ENCODE results near the gene ZNHIT3. TPM values are rescaled to one million over a fixed set of nuclear protein-coding genes. Genes with fewer than 3 reads are reported as not detected.

The ZNHIT3 gene
- polyA plus RNA-seq, 2 of the 4 experiments (the other 2 are of a cell fraction) = 117 to 166 TPM

- TF ChIP-seq, protein P1, sequence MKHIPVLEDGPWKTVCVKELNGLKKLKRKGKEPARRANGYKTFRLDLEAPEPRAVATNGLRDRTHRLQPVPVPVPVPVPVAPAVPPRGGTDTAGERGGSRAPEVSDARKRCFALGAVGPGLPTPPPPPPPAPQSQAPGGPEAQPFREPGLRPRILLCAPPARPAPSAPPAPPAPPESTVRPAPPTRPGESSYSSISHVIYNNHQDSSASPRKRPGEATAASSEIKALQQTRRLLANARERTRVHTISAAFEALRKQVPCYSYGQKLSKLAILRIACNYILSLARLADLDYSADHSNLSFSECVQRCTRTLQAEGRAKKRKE (CRISPR knock-in tag; IDR thresholded peaks at IDR 0.05; ENCODE audit: low read depth) = no peak
- no peak for TF ChIP-seq FOXS1 (CRISPR knock-in tag; IDR thresholded peaks at IDR 0.05)
- no peak for TF ChIP-seq NFE2L2 (conservative IDR thresholded peaks at IDR 0.05; ENCODE audit: low read length)
- no peak for TF ChIP-seq BHLHE40 (IDR thresholded peaks at IDR 0.05; ENCODE audit: low read depth, low read length)
- TF ChIP-seq HOXA7 (CRISPR knock-in tag; IDR thresholded peaks at IDR 0.05) = no peak
Observed at GRCh38 chr17:36469733-36470132, 16.7 kb upstream of the ZNHIT3 start (continued).

DNA sequence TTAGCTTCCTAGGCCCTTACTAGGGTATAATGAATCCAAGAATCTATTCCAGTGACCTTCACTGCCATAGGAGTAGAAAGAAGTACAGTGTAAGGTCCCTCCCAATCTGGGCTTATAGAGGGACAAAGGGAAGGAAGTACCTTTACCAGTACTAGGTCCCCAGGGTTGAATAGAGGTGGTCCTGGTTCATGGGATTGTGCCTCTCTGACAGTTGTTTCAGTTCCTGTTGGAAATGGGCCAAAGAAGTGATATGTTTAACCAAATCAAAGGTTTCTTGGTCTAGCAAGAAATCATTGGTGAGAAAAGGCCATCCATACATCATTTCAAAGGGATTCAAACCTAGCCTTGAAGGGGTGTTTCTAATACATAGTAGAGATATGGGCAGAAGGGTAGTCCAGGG is 16.0 kb upstream of the ZNHIT3 start:
- POLR2A ChIA-PET = no interaction called here
- no peaks in the 10 kb centered on the region for H3K9me3 ChIP-seq
- ATAC-seq (no peak), DNase-seq (ENCODE audit: low read depth in 1 of 2, low spot score in 1 of 2) (no peak), FAIRE-seq (no peak)
- no peak overlapping the region for H3K27ac ChIP-seq
- no peak overlapping the region for H3K4me2 ChIP-seq
- H3K4me3 ChIP-seq = no peak overlapping the region
- H3K4me1 ChIP-seq = no peaks in the 10 kb centered on the region
- CTCF ChIA-PET = interaction anchor here (3.4 kb wide), 1 partner anchor 12 kb away, joined by 31 read pairs; no protein-coding TSS in a partner anchor
- no peak for TF ChIP-seq ZNF302 (CRISPR knock-in tag; IDR thresholded peaks at IDR 0.05)
- TF ChIP-seq NR3C1 (IDR thresholded peaks at IDR 0.05) = no peak
- TF ChIP-seq ZSCAN20 (CRISPR knock-in tag; IDR thresholded peaks at IDR 0.05) = no peak
- no peak for TF ChIP-seq KDM5A (IDR thresholded peaks at IDR 0.05)
- no peak for TF ChIP-seq HOXA7 (CRISPR knock-in tag; IDR thresholded peaks at IDR 0.05)
- no peak for TF ChIP-seq RAD21 (conservative IDR thresholded peaks at IDR 0.05 in 1 of 2, IDR thresholded peaks at IDR 0.05 in 1 of 2)
- TF ChIP-seq, protein P2, sequence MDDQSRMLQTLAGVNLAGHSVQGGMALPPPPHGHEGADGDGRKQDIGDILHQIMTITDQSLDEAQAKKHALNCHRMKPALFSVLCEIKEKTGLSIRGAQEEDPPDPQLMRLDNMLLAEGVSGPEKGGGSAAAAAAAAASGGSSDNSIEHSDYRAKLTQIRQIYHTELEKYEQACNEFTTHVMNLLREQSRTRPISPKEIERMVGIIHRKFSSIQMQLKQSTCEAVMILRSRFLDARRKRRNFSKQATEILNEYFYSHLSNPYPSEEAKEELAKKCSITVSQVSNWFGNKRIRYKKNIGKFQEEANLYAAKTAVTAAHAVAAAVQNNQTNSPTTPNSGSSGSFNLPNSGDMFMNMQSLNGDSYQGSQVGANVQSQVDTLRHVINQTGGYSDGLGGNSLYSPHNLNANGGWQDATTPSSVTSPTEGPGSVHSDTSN (IDR thresholded peaks at IDR 0.05) = no peak
- no peak for TF ChIP-seq HOXB5 (CRISPR knock-in tag; IDR thresholded peaks at IDR 0.05)
- no peak for TF ChIP-seq MAFK (IDR thresholded peaks at IDR 0.05; ENCODE audit: partially characterized antibody)
- no peak for TF ChIP-seq CTCF (IDR thresholded peaks at IDR 0.05)
- TF ChIP-seq, protein P3, sequence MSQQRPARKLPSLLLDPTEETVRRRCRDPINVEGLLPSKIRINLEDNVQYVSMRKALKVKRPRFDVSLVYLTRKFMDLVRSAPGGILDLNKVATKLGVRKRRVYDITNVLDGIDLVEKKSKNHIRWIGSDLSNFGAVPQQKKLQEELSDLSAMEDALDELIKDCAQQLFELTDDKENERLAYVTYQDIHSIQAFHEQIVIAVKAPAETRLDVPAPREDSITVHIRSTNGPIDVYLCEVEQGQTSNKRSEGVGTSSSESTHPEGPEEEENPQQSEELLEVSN (IDR thresholded peaks at IDR 0.05; ENCODE audit: borderline replicate concordance, low read depth) = no peak
- no peak for TF ChIP-seq KDM1A (IDR thresholded peaks at IDR 0.05; ENCODE audit: low read depth)
- no peak for TF ChIP-seq HOXB13 (CRISPR knock-in tag; IDR thresholded peaks at IDR 0.05; ENCODE audit: low read depth)
- no peak for TF ChIP-seq FOSB (CRISPR knock-in tag; IDR thresholded peaks at IDR 0.05)

GRCh38 chr17:36474571-36474970 is 11.9 kb upstream of the ZNHIT3 start:
- Histone ChIP-seq H3K4me1 (no peaks in the 10 kb centered on the region), H3K4me2 (no peak overlapping the region), H3K27ac (no peak overlapping the region), H3K4me3 (no peak overlapping the region), H3K9me3 (no peaks in the 10 kb centered on the region)
- DNase-seq (ENCODE audit: low read depth in 1 of 2, low spot score in 1 of 2) (no peak), FAIRE-seq (no peak), ATAC-seq (no peak)
- 10% methylated on average over 7 of the region's 7 CpGs for WGBS (ENCODE audit: missing lambda C conversion rate)
- ChIA-PET CTCF (interaction anchor here (1.1 to 4.4 kb wide), 3 partner anchors 9 to 505 kb away, joined by 3 to 36 read pairs (median 4); no protein-coding TSS in a partner anchor), POLR2A (no interaction called here)
- TF ChIP-seq, protein P4, sequence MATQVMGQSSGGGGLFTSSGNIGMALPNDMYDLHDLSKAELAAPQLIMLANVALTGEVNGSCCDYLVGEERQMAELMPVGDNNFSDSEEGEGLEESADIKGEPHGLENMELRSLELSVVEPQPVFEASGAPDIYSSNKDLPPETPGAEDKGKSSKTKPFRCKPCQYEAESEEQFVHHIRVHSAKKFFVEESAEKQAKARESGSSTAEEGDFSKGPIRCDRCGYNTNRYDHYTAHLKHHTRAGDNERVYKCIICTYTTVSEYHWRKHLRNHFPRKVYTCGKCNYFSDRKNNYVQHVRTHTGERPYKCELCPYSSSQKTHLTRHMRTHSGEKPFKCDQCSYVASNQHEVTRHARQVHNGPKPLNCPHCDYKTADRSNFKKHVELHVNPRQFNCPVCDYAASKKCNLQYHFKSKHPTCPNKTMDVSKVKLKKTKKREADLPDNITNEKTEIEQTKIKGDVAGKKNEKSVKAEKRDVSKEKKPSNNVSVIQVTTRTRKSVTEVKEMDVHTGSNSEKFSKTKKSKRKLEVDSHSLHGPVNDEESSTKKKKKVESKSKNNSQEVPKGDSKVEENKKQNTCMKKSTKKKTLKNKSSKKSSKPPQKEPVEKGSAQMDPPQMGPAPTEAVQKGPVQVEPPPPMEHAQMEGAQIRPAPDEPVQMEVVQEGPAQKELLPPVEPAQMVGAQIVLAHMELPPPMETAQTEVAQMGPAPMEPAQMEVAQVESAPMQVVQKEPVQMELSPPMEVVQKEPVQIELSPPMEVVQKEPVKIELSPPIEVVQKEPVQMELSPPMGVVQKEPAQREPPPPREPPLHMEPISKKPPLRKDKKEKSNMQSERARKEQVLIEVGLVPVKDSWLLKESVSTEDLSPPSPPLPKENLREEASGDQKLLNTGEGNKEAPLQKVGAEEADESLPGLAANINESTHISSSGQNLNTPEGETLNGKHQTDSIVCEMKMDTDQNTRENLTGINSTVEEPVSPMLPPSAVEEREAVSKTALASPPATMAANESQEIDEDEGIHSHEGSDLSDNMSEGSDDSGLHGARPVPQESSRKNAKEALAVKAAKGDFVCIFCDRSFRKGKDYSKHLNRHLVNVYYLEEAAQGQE (IDR thresholded peaks at IDR 0.05) = no peak
- TF ChIP-seq PHF8 (IDR thresholded peaks at IDR 0.05; ENCODE audit: borderline replicate concordance, low read depth) = no peak
- TF ChIP-seq SREBF2 (IDR thresholded peaks at IDR 0.05) = no peak
- TF ChIP-seq FOSB (CRISPR knock-in tag; IDR thresholded peaks at IDR 0.05) = no peak
- no peak for TF ChIP-seq RNF2 (IDR thresholded peaks at IDR 0.05; ENCODE audit: borderline replicate concordance, low read depth)
- TF ChIP-seq CHD2 (IDR thresholded peaks at IDR 0.05; ENCODE audit: low read length, partially characterized antibody) = no peak
- no peak for TF ChIP-seq ZNF302 (CRISPR knock-in tag; IDR thresholded peaks at IDR 0.05)
- no peak for TF ChIP-seq EP300 (IDR thresholded peaks at IDR 0.05)
- no peak for TF ChIP-seq JUN (IDR thresholded peaks at IDR 0.05)
- no peak for TF ChIP-seq POLR2A (IDR thresholded peaks at IDR 0.05; ENCODE audit: low read length)
- TF ChIP-seq, protein P5, sequence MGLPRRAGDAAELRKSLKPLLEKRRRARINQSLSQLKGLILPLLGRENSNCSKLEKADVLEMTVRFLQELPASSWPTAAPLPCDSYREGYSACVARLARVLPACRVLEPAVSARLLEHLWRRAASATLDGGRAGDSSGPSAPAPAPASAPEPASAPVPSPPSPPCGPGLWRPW (IDR thresholded peaks at IDR 0.05) = no peak
